A549 (cell line): ENCODE measurements around the gene APOC3. TPM values are rescaled to one million over a fixed set of nuclear protein-coding genes. Genes with fewer than 3 reads are reported as not detected.
"Not testable (repeated sequence)": the region's sequence is repeated elsewhere in the genome, so short reads cannot be mapped to it uniquely, and the experiment has no call there.

Experiments used
- ATAC-seq, 2 experiments: fragments of 200-7000 bp in 1 of 2; fragments of >200 bp in 1 of 2; cut with Nextera tagmentation in 1 of 2; cut with Tn5 transposase in 1 of 2; 3 replicates each; pipeline versions ENCODE4 v1.8.0 to v1.9.1; 2018 to 2020; ENCODE audit warnings: mild to moderate bottlenecking in 1 of 2, moderate library complexity in 1 of 2
- CTCF ChIA-PET: fragments of 300-600 bp; sonication (Branson Sonifier 250); formaldehyde crosslinking; extraction: SDS; loops from one replicate; lab custom pipeline; 2021; ENCODE audit warnings: antibody characterized with exemption, inconsistent platforms; lab: Yijun Ruan, JAX
- POLR2A ChIA-PET: fragments of 350-600 bp; formaldehyde crosslinking; extraction: SDS; loops from one replicate; lab custom pipeline; 2021; ENCODE audit warnings: antibody characterized with exemption, inconsistent platforms; lab: Yijun Ruan, JAX
- DNase-seq, 2 experiments: peaks; one replicate each; pipeline versions ENCODE4 v3.0.0 to v3.0.0-alpha.2; 2011 to 2016; ENCODE audit warnings: low read depth in 1 of 2, low spot score in 1 of 2
- FAIRE-seq: peaks from 2 replicates; lab custom pipeline; 2011; peaks lifted over from hg19 to GRCh38; lab: Jason Lieb, UNC
- H3K27ac ChIP-seq, 2 experiments: fragments of >200 bp; sonication (Bioruptor Twin); formaldehyde crosslinking; 3 replicates each; pipeline ENCODE4 v1.5.1; 2016 to 2017
- H3K4me1 ChIP-seq: fragments of >200 bp; sonication (Bioruptor Twin); formaldehyde crosslinking; 3 replicates; pipeline ENCODE4 v1.6.1; 2016
- H3K4me2 ChIP-seq: fragments of >200 bp; sonication (Bioruptor Twin); formaldehyde crosslinking; 3 replicates; pipeline ENCODE4 v1.6.1; 2016
- H3K4me3 ChIP-seq: fragments of >200 bp; sonication (Bioruptor Twin); formaldehyde crosslinking; 3 replicates; pipeline ENCODE4 v1.5.1; 2016
- H3K9me3 ChIP-seq: fragments of >200 bp; sonication (Bioruptor Twin); formaldehyde crosslinking; 3 replicates; pipeline ENCODE4 v1.6.1; 2016
- CBX2 ChIP-seq: fragments of 200-600 bp; sonication (generic); IDR thresholded peaks from 2 replicates; pipeline ENCODE4 v1.6.1; 2016; ENCODE audit warnings: low read depth, mild to moderate bottlenecking, borderline replicate concordance
- EP300 ChIP-seq, 2 experiments: fragments of >200 bp; sonication (Bioruptor Twin); formaldehyde crosslinking; IDR thresholded peaks; 2 replicates in 1 of 2; 3 replicates in 1 of 2; pipeline ENCODE4 v1.6.1; 2016 to 2017
- HDAC2 ChIP-seq: fragments of 200-600 bp; sonication (generic); IDR thresholded peaks from 2 replicates; pipeline ENCODE4 v1.6.1; 2016
- JUNB ChIP-seq: fragments of >200 bp; sonication (Bioruptor Twin); formaldehyde crosslinking; IDR thresholded peaks from 2 replicates; pipeline ENCODE4 v1.6.1; 2016
- MAFK ChIP-seq: fragments of 450-650 bp; IDR thresholded peaks from 2 replicates; pipeline ENCODE4 v1.6.1; 2014; ENCODE audit not compliant: partially characterized antibody
- NFE2L2 ChIP-seq: fragments of 150-350 bp; conservative IDR thresholded peaks from 2 replicates; pipeline ENCODE4 v1.6.1; 2014; ENCODE audit warnings: low read length
- NPAS2 ChIP-seq: fragments of 250-450 bp; sonication (Bioruptor Pico); IDR thresholded peaks from 2 replicates; pipeline ENCODE4 v1.8.0; 2022; ENCODE audit warnings: mild to moderate bottlenecking, moderate library complexity, borderline replicate concordance
- NR3C1 ChIP-seq: fragments of >200 bp; sonication (Bioruptor Twin); formaldehyde crosslinking; IDR thresholded peaks from 3 replicates; pipeline ENCODE4 v1.6.1; 2017
- RARB ChIP-seq: fragments of 250-450 bp; sonication (Bioruptor Pico); IDR thresholded peaks from 2 replicates; pipeline ENCODE4 v1.8.0; 2021; ENCODE audit warnings: mild to moderate bottlenecking, moderate library complexity
- RCOR1 ChIP-seq: fragments of 150-350 bp; IDR thresholded peaks from 2 replicates; pipeline ENCODE4 v1.6.1; 2014; ENCODE audit warnings: antibody characterized with exemption, low read length, low read depth
- RNF2 ChIP-seq: fragments of 200-600 bp; sonication (generic); IDR thresholded peaks from 2 replicates; pipeline ENCODE4 v1.6.1; 2016; ENCODE audit warnings: low read depth, mild to moderate bottlenecking, antibody characterized with exemption, moderate library complexity, borderline replicate concordance
- SMC3 ChIP-seq: fragments of >200 bp; sonication (Bioruptor Twin); formaldehyde crosslinking; IDR thresholded peaks from 3 replicates; pipeline ENCODE4 v1.6.1; 2018; ENCODE audit warnings: inconsistent platforms
- TFCP2L1 ChIP-seq: fragments of 250-450 bp; sonication (Bioruptor Pico); IDR thresholded peaks from 2 replicates; pipeline ENCODE4 v1.5.0; 2021; ENCODE audit warnings: mild to moderate bottlenecking
- TP53 ChIP-seq: fragments of 250-450 bp; sonication (Bioruptor Pico); IDR thresholded peaks from 2 replicates; pipeline ENCODE4 v1.5.0; 2021; ENCODE audit warnings: mild to moderate bottlenecking, moderate library complexity
- WGBS: methylation state at CpG from one replicate; pipeline ENCODE4 v1.1.6; 2017; ENCODE audit errors: missing lambda C conversion rate; 5-methylcytosine and 5-hydroxymethylcytosine counted together
- polyA plus RNA-seq, 4 experiments: library from polyadenylated mRNA; depleted of rRNA in 3 of 4; stranded (reverse); fragments of >200 nt; fragmentation: RNase III in 1 of 4; extraction: RNeasy Plus Mini Kit Qiagen cat#74134 plus additional on column Dnase treatment in 1 of 4; gene quantifications; 2 replicates in 3 of 4; 3 replicates in 1 of 4; pipeline ENCODE4 v1.2.3, GENCODE V29; 2011 to 2017
- TF ChIP-seq, protein P1 (sequence below): IDR thresholded peaks from 2 replicates; pipeline ENCODE4 v1.6.1; 2012; ENCODE audit warnings: low read depth, borderline replicate concordance
- TF ChIP-seq, protein P2 (sequence below): fragments of 450-650 bp; IDR thresholded peaks from 2 replicates; pipeline ENCODE4 v1.6.1; 2014; ENCODE audit warnings: antibody characterized with exemption
- TF ChIP-seq, protein P3 (sequence below): IDR thresholded peaks from 2 replicates; pipeline ENCODE4 v1.6.1; 2012
- TF ChIP-seq, protein P4 (sequence below): fragments of >200 bp; sonication (Bioruptor Twin); formaldehyde crosslinking; IDR thresholded peaks from 3 replicates; pipeline ENCODE4 v1.6.1; 2016

Gene APOC3
- polyA plus RNA-seq, 2 of the 4 experiments (the other 2 are of a cell fraction) = not detected

DNA sequence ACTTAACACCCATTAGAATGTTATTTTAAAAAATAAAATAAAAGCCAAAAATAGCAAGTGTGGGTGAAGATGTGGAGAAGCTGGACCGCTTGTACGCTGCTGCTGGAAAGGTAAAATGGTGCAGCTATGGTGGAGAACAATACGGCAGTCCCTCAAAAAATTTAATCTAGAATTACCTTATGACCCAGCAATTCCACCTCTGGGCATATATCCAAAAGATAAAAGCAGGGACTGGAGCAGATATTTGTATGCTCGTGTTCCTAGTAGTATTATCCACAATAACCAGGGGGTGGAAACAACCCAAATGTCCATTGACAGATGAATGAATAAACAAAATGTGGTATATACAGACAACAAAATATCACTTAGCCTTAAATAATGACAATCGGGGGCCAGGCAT lies 31.9 kb upstream of the APOC3 start:
- ATAC-seq (no peak), DNase-seq (no peak), FAIRE-seq (no peak)
- H3K4me1 ChIP-seq = 0 out of 3 replicates have a peak, but pooled peaks cover 3% of the 10 kb centered on the region
- no peaks in the 10 kb centered on the region for H3K9me3 ChIP-seq
- POLR2A ChIA-PET = no interaction called here
- 89% methylated on average over 5 of the region's 5 CpGs for WGBS
- no peak overlapping the region for H3K4me3 ChIP-seq
- no peak overlapping the region for H3K27ac ChIP-seq
- no peak for TF ChIP-seq NR3C1
- no peak for TF ChIP-seq NPAS2
- TF ChIP-seq, protein P1, sequence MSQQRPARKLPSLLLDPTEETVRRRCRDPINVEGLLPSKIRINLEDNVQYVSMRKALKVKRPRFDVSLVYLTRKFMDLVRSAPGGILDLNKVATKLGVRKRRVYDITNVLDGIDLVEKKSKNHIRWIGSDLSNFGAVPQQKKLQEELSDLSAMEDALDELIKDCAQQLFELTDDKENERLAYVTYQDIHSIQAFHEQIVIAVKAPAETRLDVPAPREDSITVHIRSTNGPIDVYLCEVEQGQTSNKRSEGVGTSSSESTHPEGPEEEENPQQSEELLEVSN = no peak
- TF ChIP-seq, protein P2, sequence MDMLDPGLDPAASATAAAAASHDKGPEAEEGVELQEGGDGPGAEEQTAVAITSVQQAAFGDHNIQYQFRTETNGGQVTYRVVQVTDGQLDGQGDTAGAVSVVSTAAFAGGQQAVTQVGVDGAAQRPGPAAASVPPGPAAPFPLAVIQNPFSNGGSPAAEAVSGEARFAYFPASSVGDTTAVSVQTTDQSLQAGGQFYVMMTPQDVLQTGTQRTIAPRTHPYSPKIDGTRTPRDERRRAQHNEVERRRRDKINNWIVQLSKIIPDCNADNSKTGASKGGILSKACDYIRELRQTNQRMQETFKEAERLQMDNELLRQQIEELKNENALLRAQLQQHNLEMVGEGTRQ = no peak
- TF ChIP-seq RCOR1 = no peak
- no peak for TF ChIP-seq EP300 (IDR thresholded peaks at IDR 0.05)
- TF ChIP-seq, protein P3, sequence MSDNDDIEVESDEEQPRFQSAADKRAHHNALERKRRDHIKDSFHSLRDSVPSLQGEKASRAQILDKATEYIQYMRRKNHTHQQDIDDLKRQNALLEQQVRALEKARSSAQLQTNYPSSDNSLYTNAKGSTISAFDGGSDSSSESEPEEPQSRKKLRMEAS = no peak
- TF ChIP-seq HDAC2 = no peak
- TF ChIP-seq, protein P4, sequence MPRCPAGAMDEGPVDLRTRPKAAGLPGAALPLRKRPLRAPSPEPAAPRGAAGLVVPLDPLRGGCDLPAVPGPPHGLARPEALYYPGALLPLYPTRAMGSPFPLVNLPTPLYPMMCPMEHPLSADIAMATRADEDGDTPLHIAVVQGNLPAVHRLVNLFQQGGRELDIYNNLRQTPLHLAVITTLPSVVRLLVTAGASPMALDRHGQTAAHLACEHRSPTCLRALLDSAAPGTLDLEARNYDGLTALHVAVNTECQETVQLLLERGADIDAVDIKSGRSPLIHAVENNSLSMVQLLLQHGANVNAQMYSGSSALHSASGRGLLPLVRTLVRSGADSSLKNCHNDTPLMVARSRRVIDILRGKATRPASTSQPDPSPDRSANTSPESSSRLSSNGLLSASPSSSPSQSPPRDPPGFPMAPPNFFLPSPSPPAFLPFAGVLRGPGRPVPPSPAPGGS = no peak
- TF ChIP-seq CBX2 = no peak
- CTCF ChIA-PET = no interaction called here
- H3K4me2 ChIP-seq = no peak overlapping the region

DNA sequence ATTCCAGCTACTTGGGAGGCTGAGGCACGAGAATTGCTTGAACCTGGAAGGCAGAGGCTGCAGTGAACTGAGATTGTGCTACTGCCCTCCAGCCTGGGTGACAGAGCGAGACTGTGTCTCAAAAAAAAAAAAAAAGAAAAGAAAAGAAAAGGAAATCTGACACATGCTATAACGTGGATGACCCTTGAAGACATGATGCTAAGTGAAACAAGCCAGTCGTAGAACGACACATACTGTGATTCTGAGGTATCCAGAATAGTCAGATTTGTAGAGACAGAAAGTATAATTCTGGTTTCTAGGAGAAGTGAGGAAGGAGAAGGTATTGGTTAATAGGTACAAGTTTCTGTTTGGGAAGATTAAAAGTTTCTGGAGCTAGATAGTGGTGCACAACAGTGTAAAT lies 31.3 kb upstream of the APOC3 start:
- Histone ChIP-seq H3K4me2 (no peak overlapping the region), H3K27ac (no peak overlapping the region), H3K4me3 (no peak overlapping the region), H3K4me1 (0 out of 3 replicates have a peak, but pooled peaks cover 3% of the 10 kb centered on the region), H3K9me3 (no peaks in the 10 kb centered on the region)
- FAIRE-seq (no peak), DNase-seq (no peak), ATAC-seq (no peak)
- 82% methylated on average over 5 of the region's 5 CpGs for WGBS
- TF ChIP-seq RARB (CRISPR knock-in tag) = no peak
- no peak for TF ChIP-seq EP300 (IDR thresholded peaks at IDR 0.05)
- no peak for TF ChIP-seq NFE2L2
- no peak for TF ChIP-seq TFCP2L1 (CRISPR knock-in tag)
- TF ChIP-seq NR3C1 = no peak
- no peak for TF ChIP-seq RNF2
- no peak for TF ChIP-seq SMC3
- ChIA-PET CTCF (interaction anchor here (1.2 kb wide), 1 partner anchor 23 kb away, joined by 3 read pairs; no protein-coding TSS in a partner anchor), POLR2A (no interaction called here)

DNA sequence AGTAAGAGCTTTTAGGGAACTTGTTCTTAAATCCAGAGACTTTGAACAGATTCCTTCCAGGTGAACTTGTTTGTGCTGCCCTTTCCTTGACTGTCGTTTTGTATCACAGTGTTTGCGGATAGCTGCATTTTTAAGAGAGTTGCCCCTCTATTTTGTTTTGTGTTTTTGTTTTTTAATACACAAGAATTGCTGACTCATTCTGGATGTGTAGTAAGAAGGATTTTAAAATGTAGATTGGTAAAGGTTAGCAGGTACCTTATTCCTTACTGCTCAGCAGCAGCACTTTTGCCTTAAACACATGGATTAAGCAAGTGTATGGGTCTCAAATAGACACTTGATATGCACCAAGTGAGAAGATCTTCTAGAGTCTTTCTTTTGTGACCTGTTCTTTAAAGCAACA lies 29.1 kb upstream of the APOC3 start:
- no peak for ATAC-seq
- no peak for FAIRE-seq
- no peaks in the 10 kb centered on the region for H3K9me3 ChIP-seq

DNA sequence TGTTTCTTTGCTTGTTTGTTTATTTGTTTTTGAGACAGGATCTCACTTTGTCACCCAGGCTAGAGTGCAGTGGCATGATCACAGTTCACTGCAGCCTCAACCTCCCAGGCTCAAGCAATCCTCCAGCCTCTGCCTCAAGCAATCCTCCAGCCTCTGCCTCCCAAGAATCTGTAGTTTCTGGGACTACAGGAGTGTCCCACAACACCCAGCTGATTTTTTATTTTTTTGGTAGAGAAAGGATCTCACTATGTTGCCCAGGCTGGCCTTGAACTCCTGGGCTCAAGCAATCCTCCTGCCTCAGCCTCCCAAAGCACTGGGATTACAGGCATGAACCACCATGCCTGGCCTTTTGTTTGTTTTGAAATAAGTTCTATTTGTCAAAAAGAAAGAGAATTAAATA lies 28.0 kb upstream of the APOC3 start:
- DNase-seq, H3K9me3 ChIP-seq, H3K4me3 ChIP-seq, ATAC-seq, FAIRE-seq, POLR2A ChIA-PET, H3K27ac ChIP-seq, H3K4me2 ChIP-seq, H3K4me1 ChIP-seq: not testable (repeated sequence)
- CTCF ChIA-PET = interaction anchor here (1.0 to 1.4 kb wide), 2 partner anchors 11 to 12 kb away, joined by 3 to 5 read pairs; partner anchors contain the start of gene APOA5

More for the DNA sequence above, 29.1 kb upstream of the APOC3 start:
- Histone ChIP-seq H3K4me1 (0 out of 3 replicates have a peak, but pooled peaks cover 3% of the 10 kb centered on the region), H3K4me3 (no peak overlapping the region), H3K27ac (no peak overlapping the region), H3K4me2 (no peak overlapping the region)
- POLR2A ChIA-PET = no interaction called here
- WGBS = 98% methylated on average over 2 of the region's 2 CpGs
- TF ChIP-seq TP53 (no peak), MAFK (peak; percentile 76), RARB (CRISPR knock-in tag) (no peak), JUNB (no peak), NFE2L2 (peak; percentile 46; the same call in 1 of the 2 replicates)
- DNase-seq = no peak
- CTCF ChIA-PET = interaction anchor here (0.9 to 1.5 kb wide), 2 partner anchors 10 to 306 kb away, joined by 6 to 9 read pairs; partner anchors contain the start of gene APOA5
